Osteoblast (primary cell): ENCODE results near the gene ESPNL. TPM values are rescaled to one million over a fixed set of nuclear protein-coding genes. Genes with fewer than 3 reads are reported as not detected.

Source experiments
- DNase-seq: peaks from one replicate; pipeline ENCODE4 v3.0.0; 2011; ENCODE audit warnings: low spot score, mixed read lengths; ENCODE audit not compliant: insufficient read length; ENCODE audit errors: missing footprints
- H2AFZ ChIP-seq: 2 replicates; pipeline ENCODE4 v1.6.0; 2011; ENCODE audit warnings: mild to moderate bottlenecking, low read length
- H3K27ac ChIP-seq: 2 replicates; pipeline ENCODE4 v1.5.1; 2011; ENCODE audit warnings: mild to moderate bottlenecking, low read depth, low read length, moderate library complexity
- H3K27me3 ChIP-seq: 2 replicates; pipeline ENCODE4 v1.6.0; 2012; ENCODE audit warnings: mild to moderate bottlenecking, control low read depth, inconsistent platforms, low read length, moderate library complexity; ENCODE audit not compliant: insufficient read depth
- H3K36me3 ChIP-seq: 2 replicates; pipeline ENCODE4 v1.5.1; 2011; ENCODE audit warnings: mild to moderate bottlenecking, low read length, control low read depth, moderate library complexity; ENCODE audit not compliant: insufficient read depth
- H3K4me1 ChIP-seq: 2 replicates; pipeline ENCODE4 v1.5.1; 2011; ENCODE audit warnings: mild to moderate bottlenecking, low read length, control low read depth, moderate library complexity; ENCODE audit not compliant: insufficient read depth
- H3K4me2 ChIP-seq: 2 replicates; pipeline ENCODE4 v1.6.0; 2011; ENCODE audit warnings: mild to moderate bottlenecking, low read length; ENCODE audit not compliant: insufficient read depth
- H3K4me3 ChIP-seq: fragments of 200-600 bp; sonication (generic); 3 replicates; pipeline ENCODE4 v1.5.1; 2012; ENCODE audit warnings: mild to moderate bottlenecking, low read length, inconsistent platforms; ENCODE audit not compliant: insufficient read depth
- H3K79me2 ChIP-seq: 2 replicates; pipeline ENCODE4 v1.6.0; 2012; ENCODE audit warnings: mild to moderate bottlenecking, low read length, control low read depth, inconsistent platforms; ENCODE audit not compliant: insufficient read depth
- H3K9me3 ChIP-seq: 2 replicates; pipeline ENCODE4 v1.5.1; 2011; ENCODE audit warnings: low read depth, low read length, control low read depth
- H4K20me1 ChIP-seq: 2 replicates; pipeline ENCODE4 v1.6.0; 2012; ENCODE audit warnings: mild to moderate bottlenecking, low read length, control low read depth; ENCODE audit not compliant: insufficient read depth
- total RNA-seq: library from RNA; depleted of rRNA; stranded (reverse); fragments of >200 nt; gene quantifications from 2 replicates; pipeline ENCODE4 v1.2.3, GENCODE V29; 2012
- TF ChIP-seq, protein P1 (sequence below): IDR thresholded peaks from 2 replicates; pipeline ENCODE4 v1.5.1; 2011; ENCODE audit warnings: mild to moderate bottlenecking, low read depth, low read length, moderate library complexity; ENCODE audit errors: extremely low read depth

Gene ESPNL
- total RNA-seq, 1 donor = 9.8 TPM

DNA sequence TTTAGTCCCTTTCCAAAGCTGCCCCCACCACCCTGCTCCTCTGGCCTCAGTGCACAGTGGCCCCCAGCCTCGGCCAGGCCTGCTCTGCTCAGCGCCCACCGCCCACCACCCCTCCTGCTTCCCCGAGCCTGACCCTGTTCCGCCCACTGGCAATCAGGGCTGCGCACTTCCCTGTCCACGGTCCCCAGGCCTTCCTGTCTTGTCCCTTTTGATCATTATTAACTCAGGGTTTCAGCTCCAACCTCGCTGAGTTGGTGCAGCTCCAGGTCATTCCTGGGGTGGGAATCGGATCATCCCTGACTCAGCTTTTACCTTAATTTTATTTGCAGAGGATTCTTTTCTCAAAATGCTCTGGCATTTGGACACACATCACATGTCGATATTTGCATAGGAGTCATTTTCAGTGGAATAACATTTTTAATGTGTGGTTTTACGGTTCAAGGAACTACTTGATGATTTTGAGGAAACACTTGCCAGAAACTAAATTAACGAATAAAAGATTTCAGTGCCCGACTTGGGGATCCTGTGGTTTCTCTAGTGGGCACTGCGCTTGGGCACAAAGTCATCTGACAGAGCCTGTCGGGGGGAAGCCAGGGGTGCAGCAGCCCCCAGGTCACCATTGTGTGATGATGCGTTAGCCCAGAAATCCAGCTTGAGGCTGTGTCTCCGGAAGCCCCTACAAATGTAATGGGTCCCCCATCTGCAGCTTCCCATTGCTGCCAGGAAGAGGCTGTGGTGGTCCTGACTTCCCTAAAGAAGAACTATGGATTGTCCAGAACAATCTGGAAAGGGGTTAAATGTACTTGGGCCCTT, 1.0 kb upstream of the ESPNL start:
- Histone ChIP-seq H3K27me3 (no peaks in the 10 kb centered on the region), H3K79me2 (no peaks in the 10 kb centered on the region), H2AFZ (no peak overlapping the region), H3K36me3 (no peaks in the 10 kb centered on the region), H3K4me1 (no peaks in the 10 kb centered on the region), H3K27ac (no peak overlapping the region), H3K9me3 (no peaks in the 10 kb centered on the region), H4K20me1 (no peaks in the 10 kb centered on the region), H3K4me3 (no peak overlapping the region), H3K4me2 (no peak overlapping the region)
- TF ChIP-seq, protein P1, sequence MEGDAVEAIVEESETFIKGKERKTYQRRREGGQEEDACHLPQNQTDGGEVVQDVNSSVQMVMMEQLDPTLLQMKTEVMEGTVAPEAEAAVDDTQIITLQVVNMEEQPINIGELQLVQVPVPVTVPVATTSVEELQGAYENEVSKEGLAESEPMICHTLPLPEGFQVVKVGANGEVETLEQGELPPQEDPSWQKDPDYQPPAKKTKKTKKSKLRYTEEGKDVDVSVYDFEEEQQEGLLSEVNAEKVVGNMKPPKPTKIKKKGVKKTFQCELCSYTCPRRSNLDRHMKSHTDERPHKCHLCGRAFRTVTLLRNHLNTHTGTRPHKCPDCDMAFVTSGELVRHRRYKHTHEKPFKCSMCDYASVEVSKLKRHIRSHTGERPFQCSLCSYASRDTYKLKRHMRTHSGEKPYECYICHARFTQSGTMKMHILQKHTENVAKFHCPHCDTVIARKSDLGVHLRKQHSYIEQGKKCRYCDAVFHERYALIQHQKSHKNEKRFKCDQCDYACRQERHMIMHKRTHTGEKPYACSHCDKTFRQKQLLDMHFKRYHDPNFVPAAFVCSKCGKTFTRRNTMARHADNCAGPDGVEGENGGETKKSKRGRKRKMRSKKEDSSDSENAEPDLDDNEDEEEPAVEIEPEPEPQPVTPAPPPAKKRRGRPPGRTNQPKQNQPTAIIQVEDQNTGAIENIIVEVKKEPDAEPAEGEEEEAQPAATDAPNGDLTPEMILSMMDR = no peak
- peak; percentile 88 for DNase-seq

DNA sequence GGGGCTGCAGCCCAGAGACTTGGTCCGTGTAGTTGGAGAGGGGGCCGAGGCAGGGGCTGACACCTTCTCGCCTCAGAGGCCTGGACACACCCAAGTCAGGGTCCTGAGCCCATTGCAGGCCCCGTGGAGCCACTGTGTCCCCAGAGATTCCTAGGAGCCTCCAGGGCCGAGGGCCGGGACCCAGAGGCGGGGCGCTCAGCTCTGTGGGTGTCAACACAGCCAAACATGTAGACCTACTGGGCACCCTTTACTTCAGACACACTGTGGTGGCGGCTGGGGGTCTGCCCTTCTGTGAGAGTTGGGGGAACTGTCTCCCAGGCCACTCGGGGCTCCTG, 459 bp upstream of the ESPNL start:
- DNase-seq = peak; percentile 57
- Histone ChIP-seq H3K79me2 (no peaks in the 10 kb centered on the region), H4K20me1 (no peaks in the 10 kb centered on the region), H3K27ac (no peak overlapping the region), H3K4me3 (no peak overlapping the region), H2AFZ (no peak overlapping the region), H3K4me2 (no peak overlapping the region), H3K36me3 (no peaks in the 10 kb centered on the region), H3K4me1 (no peaks in the 10 kb centered on the region), H3K27me3 (no peaks in the 10 kb centered on the region), H3K9me3 (no peaks in the 10 kb centered on the region)
- TF ChIP-seq, protein P1 = no peak

DNA sequence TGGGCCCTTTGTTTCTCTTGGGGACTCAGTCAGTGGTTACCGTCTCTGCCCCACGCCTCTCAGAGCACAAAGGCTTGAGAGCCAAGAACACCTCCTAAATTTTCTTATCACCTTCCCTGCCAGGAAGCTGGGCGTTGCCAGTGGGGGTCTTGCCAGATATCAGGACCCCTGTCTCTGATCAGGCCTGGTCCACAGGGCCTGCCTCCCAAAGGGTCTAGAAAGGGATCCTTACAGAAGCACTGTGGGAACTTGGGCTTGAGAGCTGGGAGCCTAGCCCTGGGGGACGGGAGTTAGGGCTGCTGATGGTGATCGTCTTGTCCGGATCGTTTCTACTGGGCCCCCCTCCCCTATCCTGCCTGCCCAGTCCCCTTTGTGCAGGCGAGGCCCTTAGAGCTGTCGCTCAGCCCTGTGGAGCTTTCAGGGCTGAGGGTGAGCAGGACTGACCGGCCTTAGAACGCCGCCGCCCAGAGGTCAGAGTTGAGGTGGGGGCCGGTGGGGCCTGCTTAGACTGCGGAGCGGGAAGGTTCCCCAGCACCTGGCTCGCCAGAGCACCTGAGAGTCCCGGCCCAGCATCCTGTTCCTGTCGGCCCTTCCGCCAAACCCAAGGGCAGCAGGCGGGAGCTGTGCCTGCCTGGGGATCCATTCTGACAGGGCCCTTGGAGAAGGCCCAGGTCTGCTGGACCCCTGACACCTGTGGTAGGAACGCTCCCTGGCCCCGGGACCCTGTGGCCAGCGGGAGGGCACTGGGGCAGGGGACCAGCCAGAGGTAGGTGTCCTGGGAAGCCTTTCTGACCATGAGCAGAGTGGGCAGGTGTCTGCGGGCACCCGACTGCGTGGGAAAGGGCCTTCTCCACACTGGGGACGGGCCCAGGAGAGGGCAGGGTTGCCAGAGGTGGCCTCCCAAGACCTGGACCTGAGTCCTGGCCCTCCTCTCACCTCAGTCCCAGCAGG, 956 bp downstream of the ESPNL start:
- Histone ChIP-seq H3K4me2 (no peak overlapping the region), H3K36me3 (no peaks in the 10 kb centered on the region), H4K20me1 (no peaks in the 10 kb centered on the region), H3K27ac (no peak overlapping the region), H3K79me2 (no peaks in the 10 kb centered on the region), H3K4me1 (no peaks in the 10 kb centered on the region), H3K9me3 (no peaks in the 10 kb centered on the region), H3K4me3 (no peak overlapping the region), H2AFZ (no peak overlapping the region), H3K27me3 (no peaks in the 10 kb centered on the region)
- TF ChIP-seq, protein P1 = no peak
- DNase-seq = peak; percentile 86
